ENCODE data around the gene APH1A.

DNA sequence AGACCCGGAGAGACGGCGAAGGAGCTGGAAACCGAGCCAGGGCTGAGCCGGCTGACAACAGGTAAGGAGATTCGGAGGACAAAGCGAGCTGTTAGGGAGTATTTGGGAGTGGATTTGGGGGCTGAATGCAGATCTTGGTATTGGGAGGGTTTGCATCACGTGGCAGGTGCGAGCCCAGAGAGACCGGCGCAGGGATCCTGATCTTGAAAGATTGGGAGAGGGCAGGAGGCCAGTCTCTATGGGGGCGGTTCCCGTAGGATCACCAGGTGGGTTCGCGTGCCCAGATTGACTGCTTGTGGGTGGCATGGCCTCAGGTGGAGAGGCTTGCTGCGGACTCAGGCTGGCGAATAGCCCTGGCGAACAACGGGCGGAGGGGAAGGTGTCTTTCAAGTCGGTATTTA lies 13.7 kb upstream of the APH1A start:
- TF ChIP-seq EZH2 (optimal IDR thresholded peaks at IDR 0.05; ENCODE audit: low read depth, low read length) = no peak
- TF ChIP-seq, protein P1, sequence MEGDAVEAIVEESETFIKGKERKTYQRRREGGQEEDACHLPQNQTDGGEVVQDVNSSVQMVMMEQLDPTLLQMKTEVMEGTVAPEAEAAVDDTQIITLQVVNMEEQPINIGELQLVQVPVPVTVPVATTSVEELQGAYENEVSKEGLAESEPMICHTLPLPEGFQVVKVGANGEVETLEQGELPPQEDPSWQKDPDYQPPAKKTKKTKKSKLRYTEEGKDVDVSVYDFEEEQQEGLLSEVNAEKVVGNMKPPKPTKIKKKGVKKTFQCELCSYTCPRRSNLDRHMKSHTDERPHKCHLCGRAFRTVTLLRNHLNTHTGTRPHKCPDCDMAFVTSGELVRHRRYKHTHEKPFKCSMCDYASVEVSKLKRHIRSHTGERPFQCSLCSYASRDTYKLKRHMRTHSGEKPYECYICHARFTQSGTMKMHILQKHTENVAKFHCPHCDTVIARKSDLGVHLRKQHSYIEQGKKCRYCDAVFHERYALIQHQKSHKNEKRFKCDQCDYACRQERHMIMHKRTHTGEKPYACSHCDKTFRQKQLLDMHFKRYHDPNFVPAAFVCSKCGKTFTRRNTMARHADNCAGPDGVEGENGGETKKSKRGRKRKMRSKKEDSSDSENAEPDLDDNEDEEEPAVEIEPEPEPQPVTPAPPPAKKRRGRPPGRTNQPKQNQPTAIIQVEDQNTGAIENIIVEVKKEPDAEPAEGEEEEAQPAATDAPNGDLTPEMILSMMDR (IDR thresholded peaks at IDR 0.05; ENCODE audit: low read length) = no peak
